Thoracic aorta endothelial cell (primary cell): ENCODE data around the gene THOC1. TPM values are rescaled to one million over a fixed set of nuclear protein-coding genes. Genes with fewer than 3 reads are reported as not detected.

Source experiments
- total RNA-seq: library from RNA; depleted of rRNA; stranded (reverse); fragments of >200 nt; gene quantifications from 2 replicates; pipeline ENCODE4 v1.2.3, GENCODE V29; 2012

The THOC1 gene
- total RNA-seq: 80.6 and 81.3 TPM in 2 replicates

GRCh38 chr18:267688-268552 is at the start of gene THOC1:
THOC1 (minus strand) TSS chr18:268047; CDS start chr18:268019, 28 bp downstream.

Other genes with a start within 250 kb of the THOC1 start
- gene TUBB8B, start 218.4 kb downstream of the THOC1 start, total RNA-seq: not detected in 2 replicates
- gene USP14, start 109.5 kb downstream of the THOC1 start, total RNA-seq: 72.3 and 78.9 TPM in 2 replicates
- 10.1 and 30.2 TPM in 2 replicates for gene COLEC12, start 232.7 kb upstream of the THOC1 start, total RNA-seq